IPS DF 19.7 (cell line): Measurements from ENCODE around the gene STON2.
"Not testable (repeated sequence)": the region's sequence is repeated elsewhere in the genome, so short reads cannot be mapped to it uniquely, and the experiment has no call there.

Experiments
- DNase-seq: peaks from one replicate; pipeline ENCODE4 v3.0.0-alpha.2; 2013; ENCODE audit warnings: low read depth, low spot score

The STON2 gene

DNA sequence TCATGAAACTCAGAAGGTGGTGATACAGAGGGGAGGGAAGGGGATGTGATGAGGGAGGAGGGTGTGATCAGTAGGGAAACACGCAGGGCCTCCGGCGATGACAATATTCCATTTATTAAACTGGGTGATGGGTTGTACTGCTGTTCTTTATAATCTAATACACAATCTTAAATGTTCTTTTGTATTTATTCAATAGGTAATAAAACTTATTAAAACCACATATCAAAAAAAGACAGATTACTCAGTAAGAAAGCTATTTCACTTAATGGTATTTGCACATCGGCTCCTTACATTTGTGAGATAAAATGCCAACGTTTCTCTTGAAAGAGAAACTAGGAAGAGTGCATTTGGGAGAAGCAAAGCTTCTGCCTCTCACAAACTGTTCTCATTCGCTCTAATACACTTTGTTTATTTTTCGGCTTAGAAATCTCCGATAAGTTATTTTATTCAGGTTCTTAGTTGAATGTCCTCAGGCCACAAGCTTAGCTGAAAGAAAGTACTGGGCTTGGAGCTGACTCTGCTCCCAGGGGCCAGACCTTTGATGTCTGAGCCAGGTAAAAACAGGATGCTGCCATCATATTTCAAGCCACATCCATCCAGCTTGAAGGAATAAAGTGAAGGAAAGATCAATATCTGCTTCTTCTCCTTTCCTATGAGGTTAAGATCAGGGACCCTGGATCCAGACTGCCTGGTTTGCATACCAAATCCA, 17.5 kb downstream of the STON2 start:
- DNase-seq: no peak

GRCh38 chr14:81380009-81380408, 20.1 kb downstream of the STON2 start:
- not testable (repeated sequence) for DNase-seq

GRCh38 chr14:81371802-81372201, 28.3 kb downstream of the STON2 start:
- DNase-seq: no peak

- no peak for DNase-seq
Measured at GRCh38 chr14:81367563-81367962, 32.6 kb downstream of the STON2 start.

- DNase-seq: no peak
Measured at GRCh38 chr14:81366884-81367283, 33.2 kb downstream of the STON2 start.

GRCh38 chr14:81366214-81366613, 33.9 kb downstream of the STON2 start:
- DNase-seq: no peak

DNA sequence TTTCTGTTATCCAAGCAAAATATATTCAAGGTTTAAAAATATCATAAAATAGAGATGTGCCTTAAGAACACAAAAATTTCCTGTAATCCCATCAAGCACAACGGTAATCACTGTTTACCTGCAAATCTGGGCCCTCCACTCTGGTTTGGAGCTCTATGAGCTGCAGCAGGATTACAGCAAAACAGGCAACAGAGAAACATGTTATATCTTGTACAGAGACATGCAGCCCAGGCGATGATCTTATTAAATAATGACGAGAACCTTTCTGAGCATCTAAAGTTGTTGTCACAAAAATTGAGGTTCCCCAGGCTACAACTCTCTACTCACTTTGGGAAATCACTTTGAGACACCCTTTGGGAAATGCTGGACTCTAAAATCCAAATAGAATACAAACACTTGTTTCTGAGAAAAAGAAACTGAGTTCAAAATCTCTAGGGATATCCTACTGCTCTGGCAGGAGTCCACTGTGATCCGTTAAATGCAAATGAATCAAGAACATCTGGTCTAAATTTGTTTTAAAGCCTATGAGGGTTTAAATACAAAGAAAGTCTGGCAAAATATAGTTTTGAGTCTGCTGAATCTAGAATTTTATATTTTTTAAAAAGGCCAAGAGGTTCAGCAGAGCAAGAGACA, 36.3 kb downstream of the STON2 start:
- DNase-seq: no peak

DNA sequence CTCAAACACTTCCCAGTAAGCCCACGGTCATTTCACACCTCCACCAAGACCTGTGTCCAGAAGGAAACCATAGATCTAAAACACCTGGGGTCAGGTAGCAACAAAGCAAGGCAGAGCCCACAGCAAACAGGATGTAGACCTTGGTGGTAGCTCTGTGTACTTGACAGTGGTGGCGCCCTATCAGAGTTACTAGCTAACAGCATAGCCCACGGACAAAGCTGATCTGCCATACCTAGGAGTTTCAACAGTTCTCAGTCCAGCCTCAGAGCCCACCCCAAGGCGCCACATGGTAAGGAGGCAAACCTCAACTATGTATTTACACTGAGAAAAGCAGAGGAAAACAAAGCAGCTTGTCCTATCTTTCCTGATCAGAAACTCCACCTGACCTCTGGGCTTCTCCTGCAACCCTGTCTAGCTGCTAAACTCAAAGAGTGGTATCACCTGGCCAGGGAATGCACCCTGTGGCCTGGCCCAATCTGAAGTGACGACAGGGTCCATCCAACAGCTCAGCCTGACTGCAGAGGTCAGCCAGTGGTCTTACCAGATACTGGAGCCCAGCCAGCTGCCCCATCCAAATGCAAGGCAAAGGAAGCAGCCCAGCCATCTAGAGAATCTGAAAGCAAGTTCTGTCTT, 46.3 kb downstream of the STON2 start:
- no peak for DNase-seq

- DNase-seq: no peak
Measured at GRCh38 chr14:81352413-81352812, 47.7 kb downstream of the STON2 start.

- no peak for DNase-seq
Measured at GRCh38 chr14:81351205-81351604, 48.9 kb downstream of the STON2 start.

GRCh38 chr14:81350344-81351130, 49.6 kb downstream of the STON2 start:
- no peak for DNase-seq

- DNase-seq: no peak
Measured at GRCh38 chr14:81348061-81348460, 52.1 kb downstream of the STON2 start.

GRCh38 chr14:81345781-81346180, 54.3 kb downstream of the STON2 start:
- no peak for DNase-seq

GRCh38 chr14:81344481-81345160, 55.5 kb downstream of the STON2 start:
- no peak for DNase-seq

DNA sequence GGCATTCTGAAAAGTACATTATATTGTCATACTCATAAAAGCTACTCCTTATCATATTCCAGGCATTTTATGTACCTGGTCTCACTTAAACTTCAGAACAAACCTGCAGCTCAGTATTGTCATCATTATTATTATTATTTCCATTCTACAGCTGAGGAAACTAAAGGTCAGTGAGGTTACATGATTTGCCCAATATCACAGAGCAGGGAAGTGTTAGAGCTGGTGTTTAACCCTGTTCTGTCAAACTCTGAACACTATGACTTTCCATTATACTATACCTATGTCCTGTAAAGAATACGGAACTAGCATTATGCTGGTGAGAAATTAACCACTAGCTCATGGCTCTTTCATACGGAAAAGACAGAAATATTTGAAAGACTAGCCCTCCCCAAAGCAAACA, 56.4 kb downstream of the STON2 start:
- DNase-seq: no peak

DNA sequence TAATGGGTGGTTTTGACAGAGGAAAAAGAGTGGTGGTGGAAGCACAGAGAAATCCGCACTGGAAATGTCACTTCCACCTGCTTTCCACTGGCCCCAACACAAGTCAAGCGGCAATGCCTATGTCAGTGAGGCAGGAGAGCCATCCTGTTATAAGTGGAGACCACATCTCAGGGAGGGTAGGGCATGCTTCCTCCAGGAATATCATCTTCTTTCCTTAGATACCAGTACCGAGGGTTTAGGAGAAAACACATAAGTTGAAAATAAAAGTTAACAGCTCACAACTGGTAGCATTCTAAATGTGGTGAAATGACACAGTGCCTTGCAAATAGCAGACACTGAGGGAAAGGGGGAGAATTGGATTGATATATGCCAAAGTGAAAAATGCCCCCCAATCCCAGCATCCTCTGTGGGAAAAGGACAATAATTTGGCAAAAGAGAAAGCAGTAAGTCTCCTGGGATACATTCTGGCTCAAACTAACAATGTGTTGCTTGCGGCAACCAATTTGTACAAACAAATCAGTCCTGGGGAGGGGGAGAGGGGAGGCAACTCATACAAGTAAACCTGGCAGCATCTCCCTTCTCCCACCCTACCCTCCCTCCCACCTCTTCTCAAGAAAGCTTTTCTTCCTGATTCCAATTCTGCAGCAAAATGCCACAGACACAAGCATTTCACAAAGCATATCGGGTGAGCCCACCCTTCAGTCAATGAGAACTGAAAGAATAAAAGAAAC, 57.1 kb downstream of the STON2 start:
- DNase-seq: no peak

DNA sequence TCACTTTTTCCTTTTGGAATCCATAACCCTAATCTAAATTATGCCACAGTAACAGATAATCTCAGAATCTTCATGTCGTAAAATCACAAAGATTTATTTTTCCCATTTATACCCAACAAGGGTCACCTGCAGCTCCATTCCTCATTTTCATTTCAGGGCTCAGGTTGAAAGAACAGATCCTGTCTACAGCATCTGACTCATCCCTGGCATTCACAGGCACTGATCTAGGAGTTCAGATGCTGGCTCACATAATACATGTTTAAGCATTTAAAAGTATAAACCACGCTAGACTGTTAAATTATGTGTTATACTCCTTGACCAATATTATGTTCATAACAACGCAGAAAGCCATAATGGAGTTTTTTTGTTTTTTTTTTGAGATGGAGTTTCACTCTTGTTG, 58.3 kb downstream of the STON2 start:
- DNase-seq: no peak

GRCh38 chr14:81341370-81341769, 58.8 kb downstream of the STON2 start:
- no peak for DNase-seq

DNA sequence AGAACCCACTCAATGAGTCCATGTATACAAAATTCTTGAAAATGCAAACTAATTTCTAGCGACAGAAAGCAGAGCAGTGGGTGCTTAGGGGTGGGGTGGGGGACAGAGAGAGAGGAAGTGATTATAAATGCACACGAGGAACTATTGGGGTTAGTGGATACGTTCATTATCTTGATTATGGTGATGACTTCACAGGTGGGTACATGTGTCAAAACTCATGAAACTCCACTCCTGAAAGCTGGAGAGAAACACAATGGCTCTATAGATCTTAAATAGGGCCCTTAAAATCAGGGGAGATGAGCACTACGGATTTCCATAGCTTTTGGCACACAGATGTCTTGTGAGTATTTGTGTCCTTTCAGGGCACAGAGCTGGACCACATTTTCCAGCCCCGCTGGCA, 59.9 kb downstream of the STON2 start:
- DNase-seq: no peak

DNA sequence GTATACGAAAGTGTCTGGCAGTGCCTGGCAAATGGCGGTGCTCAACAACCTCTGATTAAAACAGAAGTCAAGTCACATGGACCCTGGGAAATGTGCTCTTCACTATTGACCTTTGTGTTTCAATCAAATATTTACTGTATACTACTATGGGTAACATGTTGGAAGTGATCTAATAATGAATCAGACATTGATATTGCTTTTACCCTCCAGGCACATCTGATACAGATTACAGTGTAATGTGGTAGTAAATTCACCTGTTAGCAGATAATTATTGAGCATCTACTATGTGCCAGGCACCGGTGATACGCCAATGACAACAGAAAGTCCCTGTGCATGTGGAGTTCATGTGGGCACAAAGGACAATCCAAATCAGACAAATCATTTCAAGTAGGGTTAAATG, 63.1 kb downstream of the STON2 start:
- no peak for DNase-seq

GRCh38 chr14:81336009-81336408, 64.1 kb downstream of the STON2 start:
- DNase-seq: no peak
